Stimulated activated CD8-positive, alpha-beta memory T cell treated with anti-CD3 and anti-CD28 coated beads, Interleukin-7, amount 100 ng/mL, for 48 hours (primary cell): Measurements from ENCODE around the gene TENT4A.

Source experiments
- DNase-seq, 2 donors: peaks; one replicate each; pipeline ENCODE4 v3.0.0-alpha.2; 2020; ENCODE audit warnings: low read depth in 1 of 2; ENCODE audit errors: extremely low read depth in 1 of 2

TENT4A gene

GRCh38 chr5:6700074-6700684 is 13.1 kb upstream of the TENT4A start:
- DNase-seq: no peak

- no peak for DNase-seq
These were observed 12.4 kb upstream of the TENT4A start for GRCh38 chr5:6700685-6701355.

GRCh38 chr5:6701491-6701890 is 11.7 kb upstream of the TENT4A start:
- DNase-seq: no peak

GRCh38 chr5:6702633-6703032 is 10.6 kb upstream of the TENT4A start:
- no peak for DNase-seq

- no peak for DNase-seq
These were observed 9.4 kb upstream of the TENT4A start for GRCh38 chr5:6703806-6704205.

- no peak for DNase-seq
These were observed 8.8 kb upstream of the TENT4A start for GRCh38 chr5:6704361-6704851.

- DNase-seq: no peak
These were observed 8.1 kb upstream of the TENT4A start for GRCh38 chr5:6705088-6705487.

GRCh38 chr5:6705959-6706358 is 7.3 kb upstream of the TENT4A start:
- no peak for DNase-seq

GRCh38 chr5:6707852-6708251 is 5.4 kb upstream of the TENT4A start:
- no peak for DNase-seq

- no peak for DNase-seq
These were observed 4.4 kb upstream of the TENT4A start for GRCh38 chr5:6708814-6709213.

- no peak for DNase-seq
These were observed 3.2 kb upstream of the TENT4A start for GRCh38 chr5:6710070-6710469.

- no peak for DNase-seq
These were observed 2.5 kb upstream of the TENT4A start for GRCh38 chr5:6710551-6711318.

GRCh38 chr5:6711409-6712141 is 1.7 kb upstream of the TENT4A start:
- DNase-seq: no peak

- DNase-seq: peak in 1 of 2 donors; percentile 24
These were observed 1.1 kb upstream of the TENT4A start for GRCh38 chr5:6712142-6712576.

- peak; percentile 91 to 96 for DNase-seq
These were observed 507 bp upstream of the TENT4A start for GRCh38 chr5:6712577-6713273.

- no peak for DNase-seq
These were observed 1.2 kb downstream of the TENT4A start for GRCh38 chr5:6714226-6715041.

GRCh38 chr5:6715271-6715670 is 2.0 kb downstream of the TENT4A start:
- no peak for DNase-seq

- DNase-seq: no peak
These were observed 2.8 kb downstream of the TENT4A start for GRCh38 chr5:6715758-6716628.
